ENCODE results near the gene AMDHD2.
A peak's percentile ranks its signal among the peaks of the same experiment; 100 is the strongest.

The AMDHD2 gene

DNA sequence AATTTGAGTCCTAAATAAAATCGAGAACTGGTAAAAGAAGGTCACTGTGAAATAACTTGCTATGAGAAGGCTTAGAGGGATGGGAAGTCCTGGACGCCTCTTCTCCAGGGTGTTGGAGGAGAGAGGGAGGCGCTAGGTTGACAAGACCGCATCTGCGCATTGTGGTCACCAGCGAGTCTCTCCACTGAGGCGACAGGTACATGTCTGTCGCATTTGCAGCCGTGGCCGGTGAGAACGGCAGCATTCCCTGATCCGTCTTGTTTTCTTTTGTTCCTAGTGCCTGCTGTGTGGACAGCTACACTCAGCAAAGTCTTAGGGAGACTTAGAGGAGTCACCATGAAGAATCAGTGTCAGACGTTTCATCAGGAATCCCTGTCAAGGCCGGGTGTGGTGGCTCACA, 14.5 kb upstream of the AMDHD2 start:
- H3K14ac ChIP-seq (ENCODE audit: low read length in 2 of 2): no peak overlapping the region
- no peak overlapping the region for H3K9ac ChIP-seq (ENCODE audit: low read length)
- 94% methylated on average over 13 of the region's 14 CpGs for WGBS
- peaks cover 29% of the 10 kb centered on the region for H3K4me1 ChIP-seq (ENCODE audit: control insufficient read depth, insufficient read depth, low read depth, low read length)
- H3K23ac ChIP-seq (ENCODE audit: low read length in 2 of 2): no peak overlapping the region
- no peak overlapping the region for H2BK15ac ChIP-seq (ENCODE audit: low read depth, poor library complexity, severe bottlenecking)
- H3K27ac ChIP-seq (ENCODE audit: low read length, poor library complexity, severe bottlenecking): no peak overlapping the region
- H3K79me1 ChIP-seq (replicated peaks; ENCODE audit: low read length, poor library complexity, severe bottlenecking): peaks cover 9% of the 10 kb centered on the region
- peak overlapping the region; percentile 26 for H2AK5ac ChIP-seq (ENCODE audit: low read length, severe bottlenecking)
- no peak overlapping the region for H3K4me3 ChIP-seq (ENCODE audit: insufficient read depth in 1 of 2, low read depth in 1 of 2, low read length in 2 of 2)
- no peaks in the 10 kb centered on the region for H3K27me3 ChIP-seq (ENCODE audit: control insufficient read depth in 1 of 2, insufficient read depth in 1 of 2, low read length in 2 of 2)
- no peak for DNase-seq
- H2BK120ac ChIP-seq (ENCODE audit: low read depth, low read length): no peak overlapping the region
- no peak overlapping the region for H2BK5ac ChIP-seq (ENCODE audit: low read depth, low read length, poor library complexity, severe bottlenecking)
- H2BK12ac ChIP-seq (ENCODE audit: low read length in 2 of 2): no peak overlapping the region
- no peaks in the 10 kb centered on the region for H3K9me3 ChIP-seq (ENCODE audit: control insufficient read depth, low read length)
- peak overlapping the region; percentile 34 for H4K91ac ChIP-seq (ENCODE audit: low read length)
- no peak overlapping the region for H2AFZ ChIP-seq (ENCODE audit: low read depth, low read length)
- H3K36me3 ChIP-seq (ENCODE audit: control insufficient read depth in 1 of 2, insufficient read depth in 2 of 2, low read depth in 1 of 2, low read length in 2 of 2): peaks cover 0 to 7% of the 10 kb centered on the region in 2 experiments
- H3K4ac ChIP-seq (ENCODE audit: low read depth in 1 of 2, low read length in 2 of 2): no peak overlapping the region
- no peak overlapping the region for H3K4me2 ChIP-seq (ENCODE audit: low read length, poor library complexity, severe bottlenecking)
- no peak overlapping the region for H4K8ac ChIP-seq (ENCODE audit: low read length)
- no peak overlapping the region for H3K18ac ChIP-seq (ENCODE audit: low read depth in 1 of 2, low read length in 2 of 2)

DNA sequence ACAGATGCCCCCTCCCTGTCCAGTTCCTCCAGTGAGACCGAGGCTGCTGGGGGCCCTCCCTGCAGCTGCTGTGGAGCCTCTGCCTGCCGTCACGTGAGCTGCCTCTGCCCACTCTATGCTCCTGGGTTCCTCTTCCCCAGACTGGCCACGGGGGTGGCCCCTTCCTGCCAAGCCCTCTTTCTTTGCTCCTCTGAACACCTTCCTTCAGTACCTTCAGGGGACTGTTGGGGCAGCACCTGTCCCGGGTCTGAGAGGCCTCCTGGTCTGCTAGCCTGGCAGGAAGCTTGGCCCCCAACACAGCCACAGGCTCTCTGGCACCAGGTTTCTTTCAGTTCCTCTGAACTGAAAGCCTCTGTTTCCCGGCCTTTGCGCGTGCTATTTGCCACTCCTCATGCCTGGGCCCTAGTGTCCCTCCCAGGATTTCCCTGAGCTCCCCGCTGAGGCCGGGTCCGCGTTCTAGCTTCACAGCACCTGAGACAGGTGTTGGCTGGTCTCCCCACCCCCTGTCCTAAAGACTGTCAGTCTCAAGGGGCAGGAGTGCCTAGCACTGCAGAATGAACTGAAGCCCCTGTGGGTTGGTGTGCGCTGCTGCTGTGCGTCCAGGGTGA, 13.0 kb upstream of the AMDHD2 start:
- Histone ChIP-seq H3K36me3 (ENCODE audit: control insufficient read depth in 1 of 2, insufficient read depth in 2 of 2, low read depth in 1 of 2, low read length in 2 of 2) (peaks cover 0 to 4% of the 10 kb centered on the region in 2 experiments), H2BK5ac (ENCODE audit: low read depth, low read length, poor library complexity, severe bottlenecking) (no peak overlapping the region), H2AFZ (ENCODE audit: low read depth, low read length) (no peak overlapping the region), H3K4me1 (ENCODE audit: control insufficient read depth, insufficient read depth, low read depth, low read length) (peaks cover 27% of the 10 kb centered on the region), H3K9me3 (ENCODE audit: control insufficient read depth, low read length) (no peaks in the 10 kb centered on the region), H3K79me1 (replicated peaks; ENCODE audit: low read length, poor library complexity, severe bottlenecking) (peaks cover 7% of the 10 kb centered on the region), H3K9ac (ENCODE audit: low read length) (no peak overlapping the region), H2BK12ac (ENCODE audit: low read length in 2 of 2) (no peak overlapping the region), H4K91ac (ENCODE audit: low read length) (no peak overlapping the region), H3K14ac (ENCODE audit: low read length in 2 of 2) (no peak overlapping the region), H3K4ac (ENCODE audit: low read depth in 1 of 2, low read length in 2 of 2) (no peak overlapping the region), H3K4me2 (ENCODE audit: low read length, poor library complexity, severe bottlenecking) (no peak overlapping the region), H3K23ac (ENCODE audit: low read length in 2 of 2) (no peak overlapping the region), H2BK120ac (ENCODE audit: low read depth, low read length) (no peak overlapping the region), H3K27me3 (ENCODE audit: control insufficient read depth in 1 of 2, insufficient read depth in 1 of 2, low read length in 2 of 2) (no peaks in the 10 kb centered on the region), H3K4me3 (ENCODE audit: insufficient read depth in 1 of 2, low read depth in 1 of 2, low read length in 2 of 2) (no peak overlapping the region), H2BK15ac (ENCODE audit: low read depth, poor library complexity, severe bottlenecking) (no peak overlapping the region), H3K27ac (ENCODE audit: low read length, poor library complexity, severe bottlenecking) (no peak overlapping the region), H2AK5ac (ENCODE audit: low read length, severe bottlenecking) (no peak overlapping the region), H3K18ac (ENCODE audit: low read depth in 1 of 2, low read length in 2 of 2) (no peak overlapping the region), H4K8ac (ENCODE audit: low read length) (no peak overlapping the region)
- no peak for DNase-seq
- 90% methylated on average over 14 of the region's 14 CpGs for WGBS

DNA sequence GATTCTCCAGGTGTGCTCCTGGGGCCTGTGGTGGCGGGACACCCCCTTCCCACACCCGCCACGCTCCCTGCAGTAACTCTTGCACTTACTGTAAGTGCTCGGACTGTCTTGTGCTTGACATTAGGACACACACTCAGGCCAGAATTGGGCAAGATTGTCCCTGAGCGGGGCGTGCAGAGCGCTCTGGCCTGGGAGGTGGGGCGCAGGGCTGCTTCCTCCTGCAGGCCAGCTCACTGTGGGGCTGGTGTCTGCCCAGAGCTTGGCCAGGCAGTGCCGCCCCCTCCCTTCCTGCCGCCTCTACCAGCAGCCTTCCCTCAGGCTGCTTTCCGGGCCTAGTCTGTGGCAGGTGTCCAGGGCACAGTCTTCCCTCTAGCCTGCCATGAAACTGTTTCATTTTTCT, 12.5 kb upstream of the AMDHD2 start:
- no peak overlapping the region for H2AK5ac ChIP-seq (ENCODE audit: low read length, severe bottlenecking)
- no peak overlapping the region for H3K9ac ChIP-seq (ENCODE audit: low read length)
- H2BK5ac ChIP-seq (ENCODE audit: low read depth, low read length, poor library complexity, severe bottlenecking): no peak overlapping the region
- no peak overlapping the region for H2BK120ac ChIP-seq (ENCODE audit: low read depth, low read length)
- no peak for DNase-seq
- no peaks in the 10 kb centered on the region for H3K9me3 ChIP-seq (ENCODE audit: control insufficient read depth, low read length)
- no peak overlapping the region for H3K4ac ChIP-seq (ENCODE audit: low read depth in 1 of 2, low read length in 2 of 2)
- H3K27me3 ChIP-seq (ENCODE audit: control insufficient read depth in 1 of 2, insufficient read depth in 1 of 2, low read length in 2 of 2): no peaks in the 10 kb centered on the region
- peaks cover 7% of the 10 kb centered on the region for H3K79me1 ChIP-seq (replicated peaks; ENCODE audit: low read length, poor library complexity, severe bottlenecking)
- no peak overlapping the region for H3K27ac ChIP-seq (ENCODE audit: low read length, poor library complexity, severe bottlenecking)
- H3K23ac ChIP-seq (ENCODE audit: low read length in 2 of 2): no peak overlapping the region
- H4K91ac ChIP-seq (ENCODE audit: low read length): peak overlapping the region; percentile 0
- no peak overlapping the region for H2AFZ ChIP-seq (ENCODE audit: low read depth, low read length)
- H2BK12ac ChIP-seq (ENCODE audit: low read length in 2 of 2): no peak overlapping the region
- H3K4me3 ChIP-seq (ENCODE audit: insufficient read depth in 1 of 2, low read depth in 1 of 2, low read length in 2 of 2): no peak overlapping the region
- H4K8ac ChIP-seq (ENCODE audit: low read length): no peak overlapping the region
- H2BK15ac ChIP-seq (ENCODE audit: low read depth, poor library complexity, severe bottlenecking): no peak overlapping the region
- H3K4me2 ChIP-seq (ENCODE audit: low read length, poor library complexity, severe bottlenecking): no peak overlapping the region
- H3K14ac ChIP-seq (ENCODE audit: low read length in 2 of 2): no peak overlapping the region
- peaks cover 0 to 4% of the 10 kb centered on the region in 2 experiments for H3K36me3 ChIP-seq (ENCODE audit: control insufficient read depth in 1 of 2, insufficient read depth in 2 of 2, low read depth in 1 of 2, low read length in 2 of 2)
- H3K4me1 ChIP-seq (ENCODE audit: control insufficient read depth, insufficient read depth, low read depth, low read length): peaks cover 27% of the 10 kb centered on the region
- WGBS: 93% methylated on average over 9 of the region's 11 CpGs
- H3K18ac ChIP-seq (ENCODE audit: low read depth in 1 of 2, low read length in 2 of 2): no peak overlapping the region

DNA sequence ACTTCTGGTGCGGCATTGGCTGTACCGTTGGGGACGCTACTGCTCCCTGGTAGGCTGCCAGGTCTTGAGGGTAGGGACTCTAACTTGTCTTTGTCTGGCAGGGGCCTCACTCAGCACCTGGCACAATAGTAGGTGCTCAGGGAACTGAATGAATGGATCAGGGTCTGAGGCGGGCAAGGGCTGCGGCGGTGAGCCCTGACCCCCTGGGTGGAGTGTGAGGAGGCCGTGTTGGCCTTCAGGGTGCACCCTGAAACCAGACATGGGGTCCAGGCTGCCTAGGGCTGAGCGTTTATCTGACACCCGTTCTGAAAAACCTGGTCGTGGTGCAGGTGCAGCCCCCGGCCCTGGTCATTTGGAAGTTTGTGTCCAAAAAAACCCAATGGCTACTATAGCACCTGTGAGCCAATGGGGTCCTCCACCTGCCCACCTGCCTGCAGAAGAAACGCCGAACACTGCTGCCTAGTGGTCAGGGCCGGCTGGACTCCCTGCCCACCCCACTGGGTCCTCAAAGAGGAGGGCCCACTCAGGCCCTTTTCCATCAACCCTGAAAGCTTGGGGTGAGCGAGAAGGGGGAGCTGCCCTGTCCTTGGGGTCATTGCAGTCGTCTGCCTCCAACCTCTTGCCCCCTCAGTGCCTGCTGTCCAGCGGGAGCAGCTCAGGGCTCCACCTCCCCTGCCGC, 11.3 kb upstream of the AMDHD2 start:
- Histone ChIP-seq H3K4ac (ENCODE audit: low read depth in 1 of 2, low read length in 2 of 2) (no peak overlapping the region), H3K4me3 (ENCODE audit: insufficient read depth in 1 of 2, low read depth in 1 of 2, low read length in 2 of 2) (no peak overlapping the region), H3K23ac (ENCODE audit: low read length in 2 of 2) (no peak overlapping the region), H2BK120ac (ENCODE audit: low read depth, low read length) (no peak overlapping the region), H3K18ac (ENCODE audit: low read depth in 1 of 2, low read length in 2 of 2) (no peak overlapping the region), H3K79me1 (replicated peaks; ENCODE audit: low read length, poor library complexity, severe bottlenecking) (peaks cover 7% of the 10 kb centered on the region), H4K8ac (ENCODE audit: low read length) (no peak overlapping the region), H3K4me2 (ENCODE audit: low read length, poor library complexity, severe bottlenecking) (no peak overlapping the region), H3K27me3 (ENCODE audit: control insufficient read depth in 1 of 2, insufficient read depth in 1 of 2, low read length in 2 of 2) (no peaks in the 10 kb centered on the region), H2BK5ac (ENCODE audit: low read depth, low read length, poor library complexity, severe bottlenecking) (no peak overlapping the region), H2AK5ac (ENCODE audit: low read length, severe bottlenecking) (no peak overlapping the region), H3K14ac (ENCODE audit: low read length in 2 of 2) (no peak overlapping the region), H2AFZ (ENCODE audit: low read depth, low read length) (no peak overlapping the region), H2BK12ac (ENCODE audit: low read length in 2 of 2) (no peak overlapping the region), H3K27ac (ENCODE audit: low read length, poor library complexity, severe bottlenecking) (no peak overlapping the region), H4K91ac (ENCODE audit: low read length) (no peak overlapping the region), H2BK15ac (ENCODE audit: low read depth, poor library complexity, severe bottlenecking) (no peak overlapping the region), H3K4me1 (ENCODE audit: control insufficient read depth, insufficient read depth, low read depth, low read length) (peaks cover 33% of the 10 kb centered on the region), H3K36me3 (ENCODE audit: control insufficient read depth in 1 of 2, insufficient read depth in 2 of 2, low read depth in 1 of 2, low read length in 2 of 2) (peaks cover 0 to 4% of the 10 kb centered on the region in 2 experiments), H3K9ac (ENCODE audit: low read length) (no peak overlapping the region), H3K9me3 (ENCODE audit: control insufficient read depth, low read length) (no peaks in the 10 kb centered on the region)
- WGBS: 93% methylated on average over 18 of the region's 18 CpGs
- DNase-seq: no peak

All from mesenchymal stem cell (in vitro differentiated cells and primary cell).